GM13976 (cell line): ENCODE measurements around the gene MTMR1.

Experiments used
- DNase-seq: peaks from one replicate; pipeline ENCODE4 v3.0.0; 2012; ENCODE audit warnings: low spot score
- CTCF ChIP-seq: IDR thresholded peaks from 2 replicates; pipeline ENCODE4 v1.5.1; 2012; ENCODE audit warnings: borderline replicate concordance, mild to moderate bottlenecking; ENCODE audit not compliant: insufficient read depth; ENCODE audit errors: extremely low read depth, missing control alignments, control extremely low read depth
- in situ Hi-C: fragments of 300-500 bp; cut with MboI; formaldehyde crosslinking; loops from one replicate; pipeline ENCODE4 v1.12.0; 2022; ENCODE audit warnings: low sequenced_read_pairs, mixed read lengths, inconsistent platforms; ENCODE audit not compliant: unreplicated experiment

Gene MTMR1

GRCh38 chrX:150729956-150730355, 36.8 kb downstream of the MTMR1 start:
- no peak for TF ChIP-seq CTCF
- in situ Hi-C loops: no loop called here
- no peak for DNase-seq

GRCh38 chrX:150730719-150731118, 37.5 kb downstream of the MTMR1 start:
- no peak for DNase-seq
- TF ChIP-seq CTCF: no peak
- in situ Hi-C loops: no loop called here

- in situ Hi-C loops: no loop called here
These were observed 38.6 kb downstream of the MTMR1 start for GRCh38 chrX:150731795-150732194.

GRCh38 chrX:150736475-150736874, 43.3 kb downstream of the MTMR1 start:
- TF ChIP-seq CTCF: no peak
- in situ Hi-C loops: no loop called here
- DNase-seq: no peak

More at GRCh38 chrX:150731795-150732194, 38.6 kb downstream of the MTMR1 start:
- DNase-seq: no peak
- TF ChIP-seq CTCF: no peak

- no peak for DNase-seq
- no peak for TF ChIP-seq CTCF
- in situ Hi-C loops: no loop called here
These were observed 58.9 kb downstream of the MTMR1 start for GRCh38 chrX:150752124-150752523.

- no peak for TF ChIP-seq CTCF
- no peak for DNase-seq
- in situ Hi-C loops: no loop called here
These were observed 60.2 kb downstream of the MTMR1 start for GRCh38 chrX:150753357-150753756.

- in situ Hi-C loops: no loop called here
- no peak for DNase-seq
- TF ChIP-seq CTCF: peak; percentile 4
These were observed 60.8 kb downstream of the MTMR1 start for GRCh38 chrX:150753968-150754367.
